ENCODE data around the gene CUL1. TPM values are rescaled to one million over a fixed set of nuclear protein-coding genes. Genes with fewer than 3 reads are reported as not detected.

Gene CUL1
- 57.2 and 59.6 TPM in 2 replicates for total RNA-seq

GRCh38 chr7:148698397-148699023, at the start of gene CUL1:
CUL1 (plus strand) TSS chr7:148698903; CDS start chr7:148730123, 31,220 bp downstream.
- intact Hi-C loops (cut with micrococcal nuclease): loop anchor here (1.0 to 5.0 kb wide), 9 partner anchors 70 to 330 kb away; partner anchors contain the start of genes EZH2 and PDIA4

GRCh38 chr7:148650232-148650858, 48.4 kb upstream of the CUL1 start:
- intact Hi-C loops (cut with micrococcal nuclease): no loop called here

GRCh38 chr7:148652773-148653172, 45.9 kb upstream of the CUL1 start:
- intact Hi-C loops (cut with micrococcal nuclease): no loop called here

DNA sequence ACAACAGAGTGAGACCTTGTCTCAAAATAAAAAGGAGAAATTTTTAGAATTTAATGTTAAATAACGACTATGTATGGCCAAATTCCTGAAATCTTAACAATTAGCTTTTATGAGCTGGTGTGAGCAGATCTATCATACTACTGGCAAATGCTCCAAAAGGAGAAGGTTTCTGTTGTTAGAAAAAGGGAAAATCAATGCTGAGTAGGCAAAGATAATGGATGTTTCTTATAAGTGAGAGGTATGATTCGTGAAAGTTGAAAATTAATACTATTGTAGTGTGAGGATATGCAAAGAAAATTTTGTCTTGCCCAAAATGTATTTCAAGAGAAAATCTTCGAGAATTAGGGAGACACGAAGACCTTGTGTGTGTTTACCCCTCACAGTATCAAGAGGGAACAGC, 40.8 kb upstream of the CUL1 start:
- intact Hi-C loops (cut with micrococcal nuclease): no loop called here

DNA sequence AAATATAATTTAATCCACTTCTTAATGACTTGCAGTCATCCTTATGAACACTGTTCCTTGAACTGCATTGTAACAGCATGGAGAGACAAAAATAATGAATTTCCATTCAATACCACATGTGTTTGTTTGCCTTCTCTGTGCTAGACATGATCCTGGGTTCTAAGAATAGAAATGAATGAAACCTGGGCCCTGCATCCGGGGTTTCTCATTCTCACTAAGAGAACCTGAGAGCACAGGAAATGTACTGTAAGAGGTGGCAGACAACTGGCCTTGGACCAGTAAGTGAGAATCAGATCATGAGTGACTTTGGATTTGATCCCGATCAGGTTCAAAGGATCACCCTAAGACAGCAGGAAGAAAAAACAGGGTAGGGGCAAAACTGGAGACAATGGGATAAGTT, 37.2 kb upstream of the CUL1 start:
- intact Hi-C loops (cut with micrococcal nuclease): no loop called here

- intact Hi-C loops (cut with micrococcal nuclease): no loop called here
Measured at GRCh38 chr7:148662646-148663045, 36.1 kb upstream of the CUL1 start.

GRCh38 chr7:148664324-148664723, 34.4 kb upstream of the CUL1 start:
- intact Hi-C loops (cut with micrococcal nuclease): no loop called here

DNA sequence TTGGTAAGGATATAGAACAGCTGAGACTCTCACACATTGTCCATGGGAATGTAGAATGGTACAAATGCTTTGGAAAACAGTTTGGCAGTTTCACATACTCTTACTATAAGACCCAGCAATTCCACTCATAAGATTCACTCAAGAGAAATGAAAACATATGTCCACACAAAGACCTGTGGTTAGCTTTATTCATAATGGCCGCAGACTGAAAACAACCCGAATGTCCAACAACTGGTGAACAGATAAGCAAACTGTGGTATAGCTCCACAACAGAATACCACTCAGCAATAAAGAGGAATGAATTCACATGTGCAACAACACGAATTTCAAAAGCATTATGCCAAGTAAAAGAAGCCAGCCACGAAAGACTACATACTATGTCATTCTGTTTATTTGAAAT, 33.5 kb upstream of the CUL1 start:
- intact Hi-C loops (cut with micrococcal nuclease): no loop called here

GRCh38 chr7:148669927-148670326, 28.8 kb upstream of the CUL1 start:
- intact Hi-C loops (cut with micrococcal nuclease): no loop called here

- intact Hi-C loops (cut with micrococcal nuclease): no loop called here
Measured at GRCh38 chr7:148670374-148670773, 28.3 kb upstream of the CUL1 start.

DNA sequence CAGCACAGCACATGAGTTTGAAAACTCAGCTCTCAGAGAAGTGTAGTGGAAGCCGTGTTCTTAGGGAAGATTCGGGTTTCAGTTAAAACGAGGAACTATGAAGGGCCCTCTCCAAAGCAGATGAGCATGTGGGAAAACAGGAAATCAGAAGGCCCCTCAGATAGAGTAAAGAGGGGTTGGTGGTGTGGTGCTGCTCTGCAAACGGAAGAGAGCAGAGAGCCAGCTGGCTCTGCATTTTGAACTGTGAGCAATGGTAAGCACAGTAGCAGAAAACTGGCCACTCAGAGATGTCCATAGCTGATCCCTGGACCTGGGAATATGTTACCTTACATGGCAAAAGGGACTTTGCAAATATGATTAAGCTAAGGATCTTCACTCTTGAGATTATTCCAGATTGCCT, 27.9 kb upstream of the CUL1 start:
- intact Hi-C loops (cut with micrococcal nuclease): no loop called here

- intact Hi-C loops (cut with micrococcal nuclease): no loop called here
Measured at GRCh38 chr7:148672041-148672440, 26.7 kb upstream of the CUL1 start.

GRCh38 chr7:148674689-148675088, 24.0 kb upstream of the CUL1 start:
- intact Hi-C loops (cut with micrococcal nuclease): no loop called here

DNA sequence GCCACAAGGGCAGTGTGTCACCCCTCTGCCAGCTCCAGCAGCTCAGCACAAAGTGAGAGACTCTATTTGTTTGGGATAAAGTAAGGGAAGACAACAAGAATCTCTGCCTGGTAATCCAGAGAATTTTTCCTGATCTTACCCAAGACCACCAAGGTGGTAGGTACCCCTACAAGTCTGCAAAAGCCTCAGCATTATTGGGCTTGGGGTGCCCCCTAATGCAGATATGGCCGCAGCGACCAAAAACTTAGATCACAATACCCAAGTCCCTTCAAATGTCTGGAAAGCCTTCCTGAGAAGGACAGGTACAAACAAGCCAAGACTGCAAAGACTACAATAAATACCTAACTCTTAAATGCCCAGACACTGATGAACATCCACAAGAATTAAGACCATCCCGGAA, 22.4 kb upstream of the CUL1 start:
- intact Hi-C loops (cut with micrococcal nuclease): no loop called here

- intact Hi-C loops (cut with micrococcal nuclease): no loop called here
Measured at GRCh38 chr7:148681821-148682220, 16.9 kb upstream of the CUL1 start.

DNA sequence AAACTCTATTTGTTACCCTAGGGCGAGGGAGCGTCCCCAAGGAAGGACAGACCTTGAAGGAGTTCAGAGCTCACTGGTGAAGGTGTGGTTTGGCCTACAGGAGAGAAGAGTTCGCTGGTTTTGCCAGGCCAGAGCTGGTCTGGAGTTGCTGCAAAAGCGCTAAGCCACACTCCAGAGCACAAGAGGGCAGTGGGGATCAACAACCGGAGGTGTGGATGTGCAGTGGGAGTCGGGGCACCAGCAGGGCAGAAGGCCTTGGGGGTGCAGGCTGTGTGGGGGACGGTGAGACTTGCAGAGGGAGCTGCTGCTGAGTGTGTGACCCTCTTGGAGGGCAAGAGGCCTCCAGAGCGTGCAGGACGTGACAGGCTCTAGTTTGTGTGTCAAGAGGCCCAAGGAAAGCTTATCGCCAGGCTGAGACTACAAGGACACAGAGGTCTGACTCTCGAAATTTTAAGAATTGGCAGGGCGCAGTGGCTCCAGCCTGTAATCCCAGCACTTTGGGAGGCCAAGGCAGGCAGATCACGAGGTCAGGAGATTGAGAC, 14.3 kb upstream of the CUL1 start:
- intact Hi-C loops (cut with micrococcal nuclease): no loop called here

DNA sequence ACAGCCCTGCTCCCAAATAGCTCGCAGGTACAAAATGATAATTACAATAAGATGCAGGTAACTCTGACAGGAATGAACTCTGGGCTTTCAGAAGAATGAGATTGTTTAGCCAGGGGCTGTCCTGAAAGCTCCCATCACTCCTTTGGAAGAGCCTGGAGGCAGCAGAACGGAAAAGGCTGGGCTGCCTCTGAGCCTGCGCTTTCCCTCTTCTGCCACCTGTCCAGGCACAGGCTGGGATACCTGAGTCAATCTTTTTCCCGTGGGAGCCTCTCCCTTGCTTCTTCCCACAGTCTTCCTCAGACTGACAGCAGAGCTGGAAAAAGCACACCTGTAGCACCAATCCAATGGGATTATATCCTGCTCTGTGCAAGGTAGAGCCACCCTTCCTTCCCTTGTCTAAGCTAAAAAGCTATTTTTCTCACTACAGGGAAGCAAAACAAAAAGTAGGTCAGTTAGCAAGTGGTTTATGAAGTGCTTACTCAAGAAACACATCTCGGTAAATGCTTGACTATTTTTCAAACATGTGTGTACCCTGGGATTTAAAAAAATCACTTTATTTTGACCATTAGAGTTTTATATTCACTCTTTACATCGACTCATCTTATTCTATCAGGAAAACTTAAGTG, 12.3 kb upstream of the CUL1 start:
- intact Hi-C loops (cut with micrococcal nuclease): no loop called here

DNA sequence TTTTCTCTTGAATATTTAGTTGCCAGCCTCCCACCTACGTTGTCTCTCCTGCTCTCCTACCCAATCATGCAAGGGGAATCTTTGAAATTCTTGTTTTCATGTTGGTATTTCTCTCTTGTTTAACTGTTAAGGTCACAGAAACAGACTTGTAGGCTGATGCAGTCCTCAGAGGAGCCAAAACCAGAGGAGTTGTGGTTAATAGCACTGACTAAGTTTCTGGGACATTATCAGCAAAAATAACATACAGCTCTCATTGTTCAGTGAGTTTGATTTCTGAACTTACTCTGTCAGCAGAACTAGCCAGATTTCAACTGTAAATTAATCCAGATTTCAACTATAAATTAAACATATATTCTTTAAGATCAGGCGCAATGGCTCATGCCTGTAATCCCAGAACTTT, 11.1 kb upstream of the CUL1 start:
- intact Hi-C loops (cut with micrococcal nuclease): no loop called here

DNA sequence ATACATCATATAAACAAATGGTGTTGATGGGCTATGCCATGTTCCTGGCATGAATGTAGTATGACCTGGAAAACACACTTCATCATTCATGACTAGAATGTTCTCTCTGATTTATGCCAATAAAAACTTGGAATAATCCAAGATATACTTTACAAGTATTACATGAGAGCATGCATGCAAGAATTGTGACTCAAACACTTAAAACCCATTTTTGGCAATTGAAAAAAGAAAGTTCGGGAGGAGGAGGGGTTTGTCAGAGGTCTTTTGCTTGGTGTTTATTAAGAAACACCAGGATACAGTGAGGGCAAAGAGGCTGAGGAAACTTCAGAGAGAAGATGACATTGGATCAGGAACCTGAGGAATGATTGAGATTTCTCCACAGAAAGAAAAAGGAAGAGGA, 10.2 kb upstream of the CUL1 start:
- intact Hi-C loops (cut with micrococcal nuclease): no loop called here

GRCh38 chr7:148693651-148694050, 5.1 kb upstream of the CUL1 start:
- intact Hi-C loops (cut with micrococcal nuclease): no loop called here

- intact Hi-C loops (cut with micrococcal nuclease): loop anchor here (5.0 kb wide), 2 partner anchors 78 to 132 kb away; no protein-coding TSS in a partner anchor
Measured at GRCh38 chr7:148694631-148695030, 4.1 kb upstream of the CUL1 start.

GRCh38 chr7:148695953-148696352, 2.8 kb upstream of the CUL1 start:
- intact Hi-C loops (cut with micrococcal nuclease): loop anchor here (5.0 kb wide), 2 partner anchors 76 to 134 kb away; no protein-coding TSS in a partner anchor
